Endothelial cell of umbilical vein (primary cell): ENCODE measurements around the gene PDIA5. TPM values are rescaled to one million over a fixed set of nuclear protein-coding genes. Genes with fewer than 3 reads are reported as not detected.

Source experiments
- BruUV-seq: library from RNA; stranded (reverse); fragments of 400-500 nt; replicated peaks from 2 replicates; lab custom pipeline; 2021; lab: Mats Ljungman, UMichigan
- CTCF ChIA-PET: fragments of 300-600, 350-600 bp; sonication (Branson Sonifier 250); formaldehyde crosslinking; loops from one replicate; lab custom pipeline; 2021; ENCODE audit warnings: antibody characterized with exemption, inconsistent platforms; lab: Charles Lee
- POLR2A ChIA-PET: fragments of 300-600, 350-600 bp; sonication (Branson Sonifier 250); formaldehyde crosslinking; loops from one replicate; lab custom pipeline; 2021; ENCODE audit warnings: antibody characterized with exemption, inconsistent platforms; lab: Charles Lee
- DNase-seq: peaks from one replicate; pipeline ENCODE4 v3.0.0-alpha.2; 2011; ENCODE audit warnings: low read depth, low spot score
- FAIRE-seq: peaks from 2 replicates; lab custom pipeline; 2011; peaks lifted over from hg19 to GRCh38; lab: Jason Lieb, UNC
- H2AFZ ChIP-seq: 2 replicates; pipeline ENCODE4 v1.6.0; 2012; ENCODE audit warnings: low read depth, low read length, control low read depth, inconsistent platforms
- H3K27ac ChIP-seq: 2 replicates; pipeline ENCODE4 v1.5.1; 2011; ENCODE audit warnings: low read depth, mild to moderate bottlenecking, control low read depth, low read length, moderate library complexity; ENCODE audit not compliant: insufficient read depth
- H3K27me3 ChIP-seq, 2 experiments: 2 replicates each; pipeline versions ENCODE4 v1.6.0 to v1.6.1; 2011; ENCODE audit warnings: low read length in 2 of 2, mixed read lengths in 1 of 2; ENCODE audit not compliant: control insufficient read depth in 2 of 2, insufficient read depth in 2 of 2
- H3K36me3 ChIP-seq, 2 experiments: 2 replicates in 1 of 2; 3 replicates in 1 of 2; pipeline ENCODE4 v1.5.1; 2011; ENCODE audit warnings: low read length in 2 of 2, mild to moderate bottlenecking in 1 of 2, moderate library complexity in 1 of 2; ENCODE audit not compliant: control insufficient read depth in 2 of 2, insufficient read depth in 2 of 2; ENCODE audit errors: extremely low read depth in 1 of 2
- H3K4me1 ChIP-seq: 3 replicates; pipeline ENCODE4 v1.5.1; 2011; ENCODE audit warnings: mild to moderate bottlenecking, low read length; ENCODE audit not compliant: control insufficient read depth, insufficient read depth; ENCODE audit errors: extremely low read depth
- H3K4me2 ChIP-seq: 2 replicates; pipeline ENCODE4 v1.6.1; 2011; ENCODE audit warnings: low read length, control low read depth, mixed read lengths; ENCODE audit not compliant: insufficient read depth
- H3K4me3 ChIP-seq, 3 experiments: fragments of 200-600 bp in 1 of 3; sonication (generic), shearing (Covaris generic) in 1 of 3; replicated peaks in 1 of 3; 2 replicates each; pipeline ENCODE4 v1.5.1; 2011 to 2016; ENCODE audit warnings: control low read depth in 3 of 3, low read length in 3 of 3, mild to moderate bottlenecking in 2 of 3, inconsistent platforms in 1 of 3, low read depth in 1 of 3, moderate library complexity in 1 of 3; ENCODE audit not compliant: insufficient read depth in 1 of 3
- H3K79me2 ChIP-seq: 2 replicates; pipeline ENCODE4 v1.6.0; 2012; ENCODE audit warnings: low read length, inconsistent platforms; ENCODE audit not compliant: control insufficient read depth, insufficient read depth
- H3K9ac ChIP-seq: replicated peaks from 2 replicates; pipeline ENCODE3; 2011; ENCODE audit warnings: low read length, control low read depth; ENCODE audit not compliant: insufficient read depth; ENCODE audit errors: extremely low read depth
- H3K9me1 ChIP-seq: replicated peaks from 3 replicates; pipeline ENCODE4 v1.6.0; 2011; ENCODE audit warnings: mild to moderate bottlenecking, low read length; ENCODE audit not compliant: control insufficient read depth, insufficient read depth; ENCODE audit errors: extremely low read depth
- H3K9me3 ChIP-seq: replicated peaks from 2 replicates; pipeline ENCODE4 v1.5.1; 2012; ENCODE audit warnings: low read length, inconsistent platforms; ENCODE audit not compliant: control insufficient read depth, insufficient read depth
- H4K20me1 ChIP-seq: replicated peaks from 2 replicates; pipeline ENCODE3; 2011; ENCODE audit warnings: mild to moderate bottlenecking, low read length; ENCODE audit not compliant: control insufficient read depth, insufficient read depth; ENCODE audit errors: extremely low read depth
- CTCF ChIP-seq, 2 donors: IDR thresholded peaks; 1 replicate in 1 of 2; 2 replicates in 1 of 2; pipeline ENCODE4 v1.5.1; 2011; ENCODE audit warnings: low read length in 2 of 2, mild to moderate bottlenecking in 2 of 2, moderate library complexity in 2 of 2, control low read depth in 1 of 2, inconsistent platforms in 1 of 2, low read depth in 1 of 2; ENCODE audit not compliant: insufficient read depth in 1 of 2; ENCODE audit errors: extremely low read depth in 1 of 2
- EZH2 ChIP-seq: IDR thresholded peaks from 2 replicates; pipeline ENCODE4 v1.6.1; 2012; ENCODE audit warnings: borderline replicate concordance, low read depth, mild to moderate bottlenecking, moderate library complexity, low read length, inconsistent platforms; ENCODE audit not compliant: severe bottlenecking
- FOS ChIP-seq: IDR thresholded peaks from 2 replicates; pipeline ENCODE4 v1.6.1; 2011; ENCODE audit warnings: mild to moderate bottlenecking, low read length, moderate library complexity, borderline replicate concordance; ENCODE audit not compliant: insufficient read depth
- GATA2 ChIP-seq: IDR thresholded peaks from 2 replicates; pipeline ENCODE4 v1.7.0; 2011; ENCODE audit warnings: low read depth, mild to moderate bottlenecking, moderate library complexity, mixed read lengths, low read length; ENCODE audit not compliant: insufficient read length, insufficient read depth
- JUN ChIP-seq: IDR thresholded peaks from 2 replicates; pipeline ENCODE4 v1.6.1; 2011; ENCODE audit warnings: borderline replicate concordance, low read depth; ENCODE audit not compliant: insufficient read length, insufficient read depth
- MAX ChIP-seq: IDR thresholded peaks from 2 replicates; pipeline ENCODE4 v1.6.1; 2011; ENCODE audit not compliant: insufficient read depth, insufficient read length
- MYC ChIP-seq: IDR thresholded peaks from one replicate; pipeline ENCODE4 v1.6.1; 2011; ENCODE audit warnings: mild to moderate bottlenecking, low read depth, low read length
- POLR2A ChIP-seq: IDR thresholded peaks from 2 replicates; pipeline ENCODE4 v1.6.1; 2012; ENCODE audit warnings: low read depth, mild to moderate bottlenecking, control low read depth, low read length
- POLR2AphosphoS5 ChIP-seq: IDR thresholded peaks from 2 replicates; pipeline ENCODE4 v1.6.1; 2012; ENCODE audit warnings: low read depth, mild to moderate bottlenecking, control low read depth, low read length, moderate library complexity; ENCODE audit not compliant: insufficient read depth
- dilution Hi-C: fragments of 300-500 bp; cut with MboI; formaldehyde crosslinking; loops from one replicate; pipeline ENCODE4 v1.15.0; 2019; ENCODE audit warnings: low sequenced_read_pairs; ENCODE audit not compliant: extremely low pct_ligation_motif_present
- intact Hi-C: fragments of 100-400 bp; cut with micrococcal nuclease; formaldehyde crosslinking; loops from one replicate; pipeline ENCODE4 v1.10.0; 2022
- polyA plus RNA-seq, 4 experiments: library from polyadenylated mRNA; depleted of rRNA in 3 of 4; stranded (reverse) in 3 of 4; unstranded in 1 of 4; fragments of >200 nt; gene quantifications; 2 replicates each; pipeline versions ENCODE4 v1.2.1 to v1.2.3, GENCODE V29; 2011 to 2012; ENCODE audit warnings: missing spikeins in 1 of 4
- total RNA-seq: library from RNA; stranded (reverse); gene quantifications from 2 replicates; pipeline ENCODE4 v1.2.3, GENCODE V29; 2021

The PDIA5 gene
- total and polyA plus RNA-seq, 2 donors (not counting 3 experiments of a cell fraction or from before 2014, with no cell fraction given) = 55.7 to 85.6 TPM

- intact Hi-C loops = no loop called here
- no peak overlapping the region for H3K4me3 ChIP-seq
- dilution Hi-C loops = no loop called here
- H3K9ac ChIP-seq = no peak overlapping the region
- TF ChIP-seq FOS = no peak
- TF ChIP-seq CTCF (IDR thresholded peaks at IDR 0.05; ENCODE audit: extremely low read depth in 1 of 2, insufficient read depth in 1 of 2, low read depth in 1 of 2, low read length in 2 of 2) = no peak
- TF ChIP-seq POLR2AphosphoS5 = no peak
- no peak for TF ChIP-seq GATA2
- TF ChIP-seq EZH2 = no peak
- TF ChIP-seq MYC = no peak
- no peak for TF ChIP-seq JUN
- no peak for TF ChIP-seq POLR2A
- TF ChIP-seq MAX = no peak
- DNase-seq (no peak), FAIRE-seq (no peak)
- no peak overlapping the region for H3K27ac ChIP-seq
- H3K36me3 ChIP-seq = peaks cover 23 to 49% of the 10 kb centered on the region in 2 experiments
- H3K79me2 ChIP-seq = no peaks in the 10 kb centered on the region
- no peaks in the 10 kb centered on the region for H4K20me1 ChIP-seq
- H3K4me2 ChIP-seq = no peak overlapping the region
- H3K4me1 ChIP-seq = no peaks in the 10 kb centered on the region
- H3K27me3 ChIP-seq = no peaks in the 10 kb centered on the region
- H3K9me1 ChIP-seq = no peaks in the 10 kb centered on the region
- BruUV-seq = no TSS peak
- ChIA-PET POLR2A (no interaction called here), CTCF (interaction anchor here (1.1 kb wide), 1 partner anchor 9 kb away, joined by 3 read pairs; no protein-coding TSS in a partner anchor)
- H3K9me3 ChIP-seq = no peaks in the 10 kb centered on the region
- no peak overlapping the region for H2AFZ ChIP-seq
Measured at GRCh38 chr3:123147754-123148535, 81.1 kb downstream of the PDIA5 start.
